ENCODE measurements around the gene CTU2.

DNA sequence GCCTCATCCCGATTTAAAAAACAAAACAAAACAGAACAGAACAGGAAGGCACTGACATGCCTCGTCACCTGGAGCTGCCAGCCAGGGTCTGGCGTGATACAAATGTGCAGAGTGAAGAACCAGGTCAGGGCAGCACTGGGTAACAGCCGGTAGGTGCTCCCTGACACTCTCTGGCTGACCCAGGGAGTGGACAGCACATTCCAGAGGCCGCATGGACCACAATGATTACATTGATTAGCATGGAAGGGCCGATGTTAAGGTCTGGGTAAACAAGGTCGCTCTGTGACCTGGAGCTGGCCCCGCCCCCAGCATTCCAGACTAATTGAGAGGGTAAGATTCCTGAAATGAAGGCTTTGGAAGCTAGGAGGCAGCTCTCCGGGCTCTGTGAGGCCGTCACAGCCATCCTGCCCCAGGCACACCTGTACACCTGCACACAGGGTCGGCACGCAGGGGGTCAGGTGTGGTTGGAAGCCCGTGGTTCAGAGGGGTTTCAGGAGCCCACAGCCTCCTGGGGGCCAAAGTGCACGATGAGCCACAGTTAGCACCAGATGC is 57.3 kb downstream of the CTU2 start:
- TF ChIP-seq, protein P1, sequence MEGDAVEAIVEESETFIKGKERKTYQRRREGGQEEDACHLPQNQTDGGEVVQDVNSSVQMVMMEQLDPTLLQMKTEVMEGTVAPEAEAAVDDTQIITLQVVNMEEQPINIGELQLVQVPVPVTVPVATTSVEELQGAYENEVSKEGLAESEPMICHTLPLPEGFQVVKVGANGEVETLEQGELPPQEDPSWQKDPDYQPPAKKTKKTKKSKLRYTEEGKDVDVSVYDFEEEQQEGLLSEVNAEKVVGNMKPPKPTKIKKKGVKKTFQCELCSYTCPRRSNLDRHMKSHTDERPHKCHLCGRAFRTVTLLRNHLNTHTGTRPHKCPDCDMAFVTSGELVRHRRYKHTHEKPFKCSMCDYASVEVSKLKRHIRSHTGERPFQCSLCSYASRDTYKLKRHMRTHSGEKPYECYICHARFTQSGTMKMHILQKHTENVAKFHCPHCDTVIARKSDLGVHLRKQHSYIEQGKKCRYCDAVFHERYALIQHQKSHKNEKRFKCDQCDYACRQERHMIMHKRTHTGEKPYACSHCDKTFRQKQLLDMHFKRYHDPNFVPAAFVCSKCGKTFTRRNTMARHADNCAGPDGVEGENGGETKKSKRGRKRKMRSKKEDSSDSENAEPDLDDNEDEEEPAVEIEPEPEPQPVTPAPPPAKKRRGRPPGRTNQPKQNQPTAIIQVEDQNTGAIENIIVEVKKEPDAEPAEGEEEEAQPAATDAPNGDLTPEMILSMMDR (conservative IDR thresholded peaks at IDR 0.05; ENCODE audit: low read depth, low read length), result no peak
- TF ChIP-seq EZH2phosphoT487 (IDR thresholded peaks at IDR 0.05; ENCODE audit: borderline replicate concordance, low read length), result no peak
